Muscle of leg (tissue), 11 donors: ENCODE data around the gene TRIM37. TPM values are rescaled to one million over a fixed set of nuclear protein-coding genes. Genes with fewer than 3 reads are reported as not detected.
"Not testable (repeated sequence)": the region's sequence is repeated elsewhere in the genome, so short reads cannot be mapped to it uniquely, and the experiment has no call there.

Source experiments
- DNase-seq: peaks from one replicate; pipeline ENCODE4 v3.0.0; 2013
- H3K27ac ChIP-seq: one replicate; pipeline ENCODE4 v1.5.1; 2013; ENCODE audit warnings: mild to moderate bottlenecking, low read length, control low read depth
- H3K27me3 ChIP-seq: one replicate; pipeline ENCODE4 v1.6.1; 2013; ENCODE audit warnings: low read length; ENCODE audit not compliant: control insufficient read depth, insufficient read depth
- H3K36me3 ChIP-seq: one replicate; pipeline ENCODE4 v1.6.1; 2013; ENCODE audit warnings: low read length; ENCODE audit not compliant: control insufficient read depth, insufficient read depth
- H3K4me1 ChIP-seq: one replicate; pipeline ENCODE4 v1.6.1; 2013; ENCODE audit warnings: low read length; ENCODE audit not compliant: control insufficient read depth, insufficient read depth
- H3K4me3 ChIP-seq: one replicate; pipeline ENCODE4 v1.5.1; 2013; ENCODE audit warnings: low read length, control low read depth
- H3K9me3 ChIP-seq: replicated peaks from 2 replicates; pipeline ENCODE4 v1.6.1; 2013; ENCODE audit warnings: low read depth, low read length; ENCODE audit not compliant: control insufficient read depth
- WGBS: methylation state at CpG from one replicate; pipeline ENCODE4 v1.1.5; 2013; ENCODE audit warnings: missing lambda C conversion rate; ENCODE audit not compliant: insufficient coverage; 5-methylcytosine and 5-hydroxymethylcytosine counted together
- polyA plus RNA-seq, 8 donors: library from polyadenylated mRNA; unstranded; fragments of 120-200 nt; gene quantifications; one replicate each; pipeline versions ENCODE4 v1.2.1 to v1.2.3, GENCODE V29; 2013; ENCODE audit warnings: inconsistent platforms in 1 of 8, low replicate concordance in 1 of 8; ENCODE audit not compliant: insufficient read length in 8 of 8, insufficient read depth in 1 of 8
- total RNA-seq: library from RNA; stranded (reverse); fragments of 120-200 nt; gene quantifications from one replicate; pipeline ENCODE4 v1.2.4, GENCODE V29; 2013

The TRIM37 gene
- total and polyA plus RNA-seq, 9 donors, result 11.1 to 16.0 (median 14.9) TPM

GRCh38 chr17:58957725-58958073 is 149.0 kb downstream of the TRIM37 start:
- not testable (repeated sequence) for H3K27me3 ChIP-seq, H3K4me3 ChIP-seq, H3K9me3 ChIP-seq, H3K36me3 ChIP-seq, H3K4me1 ChIP-seq, H3K27ac ChIP-seq, DNase-seq
- WGBS, result no CpG with 5 or more reads among the region's 1 CpG

GRCh38 chr17:58956997-58957724 is 149.5 kb downstream of the TRIM37 start:
- WGBS, result no CpG with 5 or more reads among the region's 2 CpGs

GRCh38 chr17:58954358-58954757 is 152.3 kb downstream of the TRIM37 start:
- peaks cover 13% of the 10 kb centered on the region for H3K9me3 ChIP-seq
- not testable (repeated sequence) for H3K4me1 ChIP-seq, DNase-seq, H3K27me3 ChIP-seq, H3K4me3 ChIP-seq, H3K27ac ChIP-seq, H3K36me3 ChIP-seq
- 86% methylated on average over 1 of the region's 2 CpGs for WGBS

More at GRCh38 chr17:58956997-58957724, 149.5 kb downstream of the TRIM37 start:
- Histone ChIP-seq H3K27me3 (no peaks in the 10 kb centered on the region), H3K36me3 (no peaks in the 10 kb centered on the region), H3K9me3 (peaks cover 3% of the 10 kb centered on the region), H3K4me1 (no peaks in the 10 kb centered on the region), H3K27ac (no peak overlapping the region), H3K4me3 (no peak overlapping the region)
- no peak for DNase-seq

GRCh38 chr17:58947824-58948223 is 158.9 kb downstream of the TRIM37 start:
- no peaks in the 10 kb centered on the region for H3K27me3 ChIP-seq

GRCh38 chr17:58947411-58947810 is 159.3 kb downstream of the TRIM37 start:
- Histone ChIP-seq H3K9me3 (peaks cover 15% of the 10 kb centered on the region), H3K27ac (no peak overlapping the region), H3K27me3 (no peaks in the 10 kb centered on the region), H3K36me3 (no peaks in the 10 kb centered on the region), H3K4me3 (no peak overlapping the region), H3K4me1 (no peaks in the 10 kb centered on the region)
- WGBS, result 100% methylated on average over 2 of the region's 3 CpGs
- DNase-seq, result no peak

More at GRCh38 chr17:58947824-58948223, 158.9 kb downstream of the TRIM37 start:
- no peak overlapping the region for H3K4me3 ChIP-seq
- H3K9me3 ChIP-seq, result peaks cover 15% of the 10 kb centered on the region
- no CpG with 5 or more reads among the region's 3 CpGs for WGBS
- H3K27ac ChIP-seq, result no peak overlapping the region
- no peaks in the 10 kb centered on the region for H3K4me1 ChIP-seq
- DNase-seq, result no peak
- H3K36me3 ChIP-seq, result no peaks in the 10 kb centered on the region

GRCh38 chr17:58944166-58944565 is 162.5 kb downstream of the TRIM37 start:
- 85% methylated on average over 2 of the region's 2 CpGs for WGBS
- Histone ChIP-seq H3K9me3 (peaks cover 2% of the 10 kb centered on the region), H3K4me1 (no peaks in the 10 kb centered on the region), H3K4me3 (no peak overlapping the region), H3K27ac (no peak overlapping the region), H3K36me3 (no peaks in the 10 kb centered on the region), H3K27me3 (no peaks in the 10 kb centered on the region)
- DNase-seq, result no peak

- no peak overlapping the region for H3K27ac ChIP-seq
- no peak for DNase-seq
- WGBS, result no CpG with 5 or more reads among the region's 3 CpGs
- H3K36me3 ChIP-seq, result no peaks in the 10 kb centered on the region
- H3K4me1 ChIP-seq, result no peaks in the 10 kb centered on the region
- H3K27me3 ChIP-seq, result no peaks in the 10 kb centered on the region
- no peaks in the 10 kb centered on the region for H3K9me3 ChIP-seq
- H3K4me3 ChIP-seq, result no peak overlapping the region
Measured at GRCh38 chr17:58936295-58936694, 170.4 kb downstream of the TRIM37 start.

GRCh38 chr17:58932956-58933355 is 173.7 kb downstream of the TRIM37 start:
- no peaks in the 10 kb centered on the region for H3K36me3 ChIP-seq
- H3K4me1 ChIP-seq, result no peaks in the 10 kb centered on the region
- no peak overlapping the region for H3K27ac ChIP-seq
- H3K4me3 ChIP-seq, result no peak overlapping the region
- no peak for DNase-seq
- H3K9me3 ChIP-seq, result no peaks in the 10 kb centered on the region
- no CpG with 5 or more reads among the region's 3 CpGs for WGBS
- no peaks in the 10 kb centered on the region for H3K27me3 ChIP-seq

Other genes with a start within 250 kb of the TRIM37 start
- gene SKA2, start 48.3 kb upstream of the TRIM37 start, total RNA-seq, result 41.5 TPM
- 10 to 100 TPM; 36.7 to 49.7 (median 40.0) TPM for gene SKA2, start 48.3 kb upstream of the TRIM37 start, polyA plus RNA-seq
- 4.2 TPM for gene PRR11, start 48.9 kb upstream of the TRIM37 start, total RNA-seq
- gene PRR11, start 48.9 kb upstream of the TRIM37 start, polyA plus RNA-seq, result 10 to 100 TPM; 10.2 to 20.5 (median 14.6) TPM
- gene SMG8, start 103.2 kb upstream of the TRIM37 start, total RNA-seq, result 14.4 TPM
- 10 to 100 TPM; 10.9 to 17.4 (median 14.0) TPM for gene SMG8, start 103.2 kb upstream of the TRIM37 start, polyA plus RNA-seq
- gene GDPD1, start 113.6 kb upstream of the TRIM37 start, total RNA-seq, result 1.6 TPM
- 1 to 10 TPM in 7 of 8 donors, under 1 TPM in 1; 0.96 to 3.8 (median 1.9) TPM for gene GDPD1, start 113.6 kb upstream of the TRIM37 start, polyA plus RNA-seq
- 12.8 TPM for gene YPEL2, start 224.8 kb upstream of the TRIM37 start, total RNA-seq
- 10 to 100 TPM; 11.3 to 15.6 (median 12.8) TPM for gene YPEL2, start 224.8 kb upstream of the TRIM37 start, polyA plus RNA-seq